Measurements from ENCODE around the gene ABCA6. TPM values are rescaled to one million over a fixed set of nuclear protein-coding genes. Genes with fewer than 3 reads are reported as not detected.

ABCA6 gene
- total RNA-seq, 1 donor from 2014 or later, result 18.5 TPM

DNA sequence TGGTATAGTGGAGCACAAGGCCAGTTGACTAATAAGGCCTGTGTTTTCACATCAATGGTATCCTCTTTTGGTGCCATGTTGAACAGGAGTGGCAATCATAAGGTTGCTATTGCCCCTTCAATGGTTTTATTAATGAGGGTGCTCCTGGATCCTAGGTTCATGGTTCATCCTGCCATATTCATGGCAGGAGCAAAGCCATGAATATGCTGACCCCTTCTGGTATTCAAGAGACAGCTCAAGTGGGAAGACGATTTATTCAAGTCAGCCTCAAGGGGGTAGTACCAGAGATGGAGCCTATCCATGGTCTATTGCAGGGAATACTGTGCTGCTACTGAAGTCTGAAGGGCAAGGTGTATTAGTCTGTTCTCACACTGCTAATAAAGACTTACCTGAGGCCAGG lies 83.5 kb downstream of the ABCA6 start:
- peak overlapping the region; percentile 83 for H3K27ac ChIP-seq (replicated peaks)
- no peak for DNase-seq
- H3K4me3 ChIP-seq, result peak overlapping the region; percentile 54
- intact Hi-C loops (cut with micrococcal nuclease), result no loop called here
- TF ChIP-seq, protein P1, sequence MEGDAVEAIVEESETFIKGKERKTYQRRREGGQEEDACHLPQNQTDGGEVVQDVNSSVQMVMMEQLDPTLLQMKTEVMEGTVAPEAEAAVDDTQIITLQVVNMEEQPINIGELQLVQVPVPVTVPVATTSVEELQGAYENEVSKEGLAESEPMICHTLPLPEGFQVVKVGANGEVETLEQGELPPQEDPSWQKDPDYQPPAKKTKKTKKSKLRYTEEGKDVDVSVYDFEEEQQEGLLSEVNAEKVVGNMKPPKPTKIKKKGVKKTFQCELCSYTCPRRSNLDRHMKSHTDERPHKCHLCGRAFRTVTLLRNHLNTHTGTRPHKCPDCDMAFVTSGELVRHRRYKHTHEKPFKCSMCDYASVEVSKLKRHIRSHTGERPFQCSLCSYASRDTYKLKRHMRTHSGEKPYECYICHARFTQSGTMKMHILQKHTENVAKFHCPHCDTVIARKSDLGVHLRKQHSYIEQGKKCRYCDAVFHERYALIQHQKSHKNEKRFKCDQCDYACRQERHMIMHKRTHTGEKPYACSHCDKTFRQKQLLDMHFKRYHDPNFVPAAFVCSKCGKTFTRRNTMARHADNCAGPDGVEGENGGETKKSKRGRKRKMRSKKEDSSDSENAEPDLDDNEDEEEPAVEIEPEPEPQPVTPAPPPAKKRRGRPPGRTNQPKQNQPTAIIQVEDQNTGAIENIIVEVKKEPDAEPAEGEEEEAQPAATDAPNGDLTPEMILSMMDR (IDR thresholded peaks at IDR 0.05; ENCODE audit: borderline replicate concordance), result no peak
- H3K9me3 ChIP-seq (replicated peaks), result peaks cover 28% of the 10 kb centered on the region
- peaks cover 13% of the 10 kb centered on the region for H3K36me3 ChIP-seq
- H3K27me3 ChIP-seq (ENCODE audit: low read depth), result no peaks in the 10 kb centered on the region
- H3K4me1 ChIP-seq, result no peaks in the 10 kb centered on the region

DNA sequence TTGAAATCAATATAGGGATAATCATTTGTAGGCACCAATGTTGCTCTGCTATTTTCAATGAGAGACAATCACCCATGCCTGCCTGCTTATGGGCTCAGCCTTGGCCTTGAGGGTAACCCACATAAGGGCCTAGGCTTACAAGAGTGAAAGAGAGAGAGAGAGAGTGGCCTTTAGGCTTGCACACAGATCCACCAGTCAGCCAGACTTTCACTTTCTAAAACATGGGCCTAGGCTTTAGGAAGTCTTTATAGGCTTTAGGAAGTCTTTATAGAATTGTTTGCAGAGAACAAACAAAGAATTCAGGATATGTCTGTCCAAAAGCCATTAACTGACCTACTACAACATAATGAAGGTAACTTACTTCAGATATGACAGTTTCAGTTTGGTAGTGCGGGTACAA lies 84.4 kb downstream of the ABCA6 start:
- TF ChIP-seq, protein P1 (IDR thresholded peaks at IDR 0.05; ENCODE audit: borderline replicate concordance), result no peak
- H3K36me3 ChIP-seq, result peaks cover 13% of the 10 kb centered on the region
- DNase-seq, result no peak
- no peaks in the 10 kb centered on the region for H3K27me3 ChIP-seq (ENCODE audit: low read depth)
- H3K9me3 ChIP-seq (replicated peaks), result peaks cover 28% of the 10 kb centered on the region
- peak overlapping the region; percentile 27 for H3K27ac ChIP-seq (replicated peaks)
- no peak overlapping the region for H3K4me3 ChIP-seq
- intact Hi-C loops (cut with micrococcal nuclease), result no loop called here
- H3K4me1 ChIP-seq, result no peaks in the 10 kb centered on the region

DNA sequence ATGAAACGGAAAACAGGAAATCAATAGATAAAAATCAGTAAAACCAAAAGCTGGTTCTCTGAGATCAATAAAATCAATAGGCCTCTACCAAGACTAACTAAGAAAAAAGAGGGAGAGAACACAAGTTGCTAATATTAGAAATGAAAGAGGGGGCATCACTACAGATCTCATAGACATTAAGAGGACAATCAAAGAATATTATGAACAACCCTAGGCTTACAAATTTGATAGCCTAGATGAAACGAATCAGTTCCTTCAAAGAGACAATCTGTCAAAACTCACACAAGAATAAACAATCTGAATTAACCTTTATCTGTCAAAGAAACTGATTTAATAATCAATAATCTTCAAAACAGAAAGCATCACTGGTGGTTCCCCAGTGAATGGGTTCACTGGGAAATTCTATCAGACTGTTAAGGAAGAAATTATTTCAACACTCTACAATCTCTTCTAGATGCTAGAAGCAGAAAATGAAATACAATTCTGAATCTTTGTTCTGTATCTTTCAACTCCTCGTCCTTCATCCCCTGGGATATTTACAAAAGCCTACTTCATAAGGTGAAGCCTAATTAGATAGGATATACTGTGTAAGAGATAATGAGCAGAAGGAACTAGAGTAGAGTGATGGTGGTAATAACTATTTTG lies 85.4 kb downstream of the ABCA6 start:
- H3K4me3 ChIP-seq, result peak overlapping the region; percentile 7
- no peak for DNase-seq
- no peaks in the 10 kb centered on the region for H3K27me3 ChIP-seq (ENCODE audit: low read depth)
- H3K4me1 ChIP-seq, result no peaks in the 10 kb centered on the region
- intact Hi-C loops (cut with micrococcal nuclease), result no loop called here
- H3K27ac ChIP-seq (replicated peaks), result peak overlapping the region; percentile 27
- peaks cover 13% of the 10 kb centered on the region for H3K36me3 ChIP-seq
- H3K9me3 ChIP-seq (replicated peaks), result peaks cover 28% of the 10 kb centered on the region
- TF ChIP-seq, protein P1 (IDR thresholded peaks at IDR 0.05; ENCODE audit: borderline replicate concordance), result no peak

DNA sequence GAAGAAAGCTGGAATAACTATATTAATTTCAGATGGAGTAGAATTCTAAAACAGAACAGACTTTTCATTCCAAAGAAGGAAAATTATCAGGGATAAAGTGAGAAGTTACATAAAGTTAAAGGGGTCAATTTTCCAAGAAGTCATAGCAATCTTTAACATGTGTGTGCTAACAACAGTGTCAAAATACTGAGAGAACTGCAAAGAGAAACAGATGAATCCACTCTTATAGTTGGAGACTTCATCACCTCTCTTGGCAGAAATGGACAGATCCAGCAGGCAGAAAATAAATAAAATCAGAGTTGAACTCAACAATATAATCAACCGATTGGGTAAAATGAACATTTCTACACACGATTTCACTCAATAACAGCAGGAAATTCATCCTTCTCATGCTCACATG lies 86.4 kb downstream of the ABCA6 start:
- H3K9me3 ChIP-seq (replicated peaks), result peaks cover 28% of the 10 kb centered on the region
- intact Hi-C loops (cut with micrococcal nuclease), result no loop called here
- H3K27ac ChIP-seq (replicated peaks), result peak overlapping the region; percentile 45
- DNase-seq, result no peak
- H3K27me3 ChIP-seq (ENCODE audit: low read depth), result no peaks in the 10 kb centered on the region
- peaks cover 13% of the 10 kb centered on the region for H3K36me3 ChIP-seq
- no peaks in the 10 kb centered on the region for H3K4me1 ChIP-seq
- H3K4me3 ChIP-seq, result peak overlapping the region; percentile 7
- TF ChIP-seq, protein P1 (IDR thresholded peaks at IDR 0.05; ENCODE audit: borderline replicate concordance), result no peak

DNA sequence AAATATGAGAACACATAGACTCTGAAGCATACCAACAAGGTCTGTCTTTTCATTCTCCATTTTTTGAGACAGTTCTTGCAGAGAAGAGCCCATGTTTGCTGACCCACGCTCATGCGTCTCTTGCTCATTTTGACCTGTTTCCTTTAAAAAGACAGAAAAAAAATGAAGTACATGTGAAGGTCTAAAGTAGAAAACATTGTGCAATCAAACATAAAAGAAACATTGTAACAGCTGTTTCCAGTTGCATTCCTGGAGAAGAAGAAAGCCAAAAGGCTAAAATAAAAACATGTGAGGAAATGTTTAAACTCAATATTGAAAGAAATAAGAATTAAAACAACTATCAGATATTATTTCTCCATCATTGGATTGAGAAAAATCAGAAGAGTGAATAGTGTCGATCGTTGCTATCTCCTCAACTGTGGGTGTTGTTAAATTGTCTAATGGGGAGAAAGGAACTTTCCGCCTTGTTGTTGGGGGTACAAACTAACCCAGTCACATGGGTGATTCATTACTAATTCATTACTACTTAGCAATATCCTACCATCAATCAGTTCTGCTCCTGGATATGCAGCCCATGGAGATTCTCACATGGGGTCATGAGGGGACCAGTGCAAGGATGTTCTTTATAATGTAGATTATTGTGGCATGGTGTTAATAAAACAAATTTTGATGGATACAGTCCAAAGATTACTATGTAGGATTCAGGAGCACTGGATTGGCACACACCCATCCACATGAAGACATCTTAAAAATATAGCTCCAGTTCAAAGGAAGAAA lies 90.5 kb downstream of the ABCA6 start:
- peaks cover 12% of the 10 kb centered on the region for H3K36me3 ChIP-seq
- no peak overlapping the region for H3K4me3 ChIP-seq
- peak overlapping the region; percentile 45 for H3K27ac ChIP-seq (replicated peaks)
- intact Hi-C loops (cut with micrococcal nuclease), result no loop called here
- peaks cover 34% of the 10 kb centered on the region for H3K9me3 ChIP-seq (replicated peaks)
- peaks cover 19% of the 10 kb centered on the region for H3K4me1 ChIP-seq
- DNase-seq, result no peak
- H3K27me3 ChIP-seq (ENCODE audit: low read depth), result no peaks in the 10 kb centered on the region
- TF ChIP-seq, protein P1 (IDR thresholded peaks at IDR 0.05; ENCODE audit: borderline replicate concordance), result no peak
